Heart left ventricle (tissue), 16 donors: Measurements from ENCODE around the gene SLC7A5. TPM values are rescaled to one million over a fixed set of nuclear protein-coding genes. Genes with fewer than 3 reads are reported as not detected.

Experiments
- ATAC-seq, 4 donors: fragments of 200-7000 bp; cut with Tn5 transposase; one replicate each; pipeline ENCODE4 v1.9.1; 2020 to 2022; ENCODE audit warnings: moderate library complexity in 4 of 4, mild to moderate bottlenecking in 3 of 4, moderate number of reproducible peaks in 1 of 4
- DNase-seq, 5 donors: peaks; one replicate each; pipeline ENCODE4 v3.0.0-alpha.2; 2020
- H3K27ac ChIP-seq, 12 donors: fragments of 200-600 bp; sonication (generic) in 4 of 12; one replicate each; pipeline versions ENCODE4 v1.5.0 to v1.8.0; 2016 to 2022; ENCODE audit warnings: mild to moderate bottlenecking in 2 of 12
- H3K27me3 ChIP-seq, 9 donors: fragments of 200-600 bp; sonication (generic) in 2 of 9; one replicate each; pipeline versions ENCODE4 v1.5.1 to v1.8.0; 2016 to 2022; ENCODE audit warnings: mild to moderate bottlenecking in 3 of 9
- H3K36me3 ChIP-seq, 9 donors: fragments of 200-600 bp; sonication (generic) in 2 of 9; one replicate each; pipeline versions ENCODE4 v1.5.0 to v1.8.0; 2018 to 2022; ENCODE audit warnings: mild to moderate bottlenecking in 2 of 9
- H3K4me1 ChIP-seq, 12 donors: fragments of 200-600 bp; sonication (generic) in 4 of 12; one replicate each; pipeline versions ENCODE4 v1.5.0 to v1.8.0; 2016 to 2022; ENCODE audit warnings: mild to moderate bottlenecking in 3 of 12
- H3K4me3 ChIP-seq, 12 donors: fragments of 200-600 bp; sonication (generic) in 4 of 12; one replicate each; pipeline versions ENCODE4 v1.5.0 to v1.8.0; 2017 to 2022; ENCODE audit warnings: mild to moderate bottlenecking in 9 of 12, moderate library complexity in 4 of 12
- H3K9me3 ChIP-seq, 12 donors: fragments of 200-600 bp; sonication (generic) in 4 of 12; one replicate each; pipeline versions ENCODE4 v1.5.0 to v1.8.0; 2016 to 2022; ENCODE audit warnings: mild to moderate bottlenecking in 1 of 12
- POLR2A ChIP-seq, 2 donors: fragments of 450-650 bp; IDR thresholded peaks; one replicate each; pipeline ENCODE4 v1.6.1; 2017; ENCODE audit warnings: antibody characterized with exemption in 2 of 2, mild to moderate bottlenecking in 2 of 2, moderate library complexity in 2 of 2
- WGBS, 4 donors: extraction: QIAGEN DNeasy Blood & Tissue Kit in 2 of 4; methylation state at CpG; one replicate each; pipeline versions ENCODE4 v1.1.5 to v1.1.7; 2013 to 2018; 5-methylcytosine and 5-hydroxymethylcytosine counted together
- intact Hi-C, 10 donors: fragments of 100-400 bp; cut with DNase I; formaldehyde crosslinking; loops; one replicate each; pipeline versions ENCODE4 v1.11.1 to v1.14.2; 2022
- polyA plus RNA-seq, 2 donors: library from polyadenylated mRNA; stranded (reverse); fragments of 200-250 nt; gene quantifications; one replicate each; pipeline ENCODE4 v1.2.3, GENCODE V29; 2013
- total RNA-seq, 9 donors: library from RNA; depleted of rRNA in 2 of 9; stranded (reverse); fragments of >200 nt in 2 of 9; fragmentation: NEBNext Ultra II Directional in 3 of 9; extraction: Animal tissue kit (Norgen Biotek cat#: 25700) in 3 of 9; gene quantifications; one replicate each; pipeline versions ENCODE4 v1.1.0 to v1.2.4, GENCODE V29; 2016 to 2023
- TF ChIP-seq, protein P1 (sequence below), 12 donors: fragments of 200-600 bp; sonication (generic) in 4 of 12; IDR thresholded peaks; one replicate each; pipeline versions ENCODE4 v1.5.0 to v1.8.0; 2018 to 2022; ENCODE audit warnings: antibody characterized with exemption in 12 of 12, mild to moderate bottlenecking in 5 of 12
- donor health status: ischemic (EF 13 %, LVEDD 7.1; RV severe dilation, severe dysfunction).
- donor health status: healthy with polysubstance abuse.
- donor health status: DM: no; HTN: yes; CAD: no.
- donor health status: DM: no; HTN: no; CAD: no.
- donor health status: ischemic (EF 25% LVEDD 6.9; RV normal size, moderate dysfunction).
- donor health status: ischemic (EF 25% LVEDD 5.7; RV mildly dilated, moderate dysfunction).
- donor health status: healthy.
- donor health status: DM: yes; HTN: yes; CAD: no.
- donor health status: ischemic (EF 35%, LVEDD 5.7; RV mildly dilated, moderate dysfunction).
- donor health status: nonischemic (EF 11% LVEDD 7.7; RV severe dilation, severe dysfunction).
- donor health status: DM: yes; HTN: yes; CAD: no.
- donor health status: PGD.
- donor health status: ischemic (EF 29% LVEDD 5.4; RV normal size, mild dysfunction).
- donor health status: nonischemic (EF 23%, LVEDD 6.1; RV moderate dilation, normal function).

Gene SLC7A5
- total and polyA plus RNA-seq, 11 donors, result 1.7 to 12.2 (median 3.2) TPM

DNA sequence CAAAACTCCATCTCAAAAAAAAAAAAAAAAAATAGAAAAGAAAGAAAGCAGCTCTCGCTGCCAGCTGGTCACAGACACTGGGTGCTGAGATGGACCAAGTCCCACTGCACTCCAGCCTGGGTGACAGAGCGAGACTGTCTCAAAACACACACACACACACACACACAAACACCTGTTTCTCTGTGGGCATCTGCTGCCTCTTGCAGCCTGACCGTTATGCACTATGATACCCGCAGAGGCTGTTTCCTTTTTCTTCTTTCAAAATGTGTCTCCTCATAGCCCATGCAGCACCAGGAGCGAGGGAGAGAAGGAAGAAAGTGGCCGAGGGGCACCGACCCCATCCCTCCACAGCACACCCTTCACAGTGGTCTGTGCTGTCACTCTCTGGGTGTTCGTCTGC, 66.6 kb downstream of the SLC7A5 start:
- Histone ChIP-seq H3K27ac (no peak overlapping the region), H3K4me1 (peaks cover 0 to 14% (median 7%) of the 10 kb centered on the region in 12 donors), H3K27me3 (no peaks in the 10 kb centered on the region), H3K36me3 (no peaks in the 10 kb centered on the region), H3K9me3 (no peaks in the 10 kb centered on the region), H3K4me3 (no peak overlapping the region)
- DNase-seq, result no peak
- TF ChIP-seq, protein P1, sequence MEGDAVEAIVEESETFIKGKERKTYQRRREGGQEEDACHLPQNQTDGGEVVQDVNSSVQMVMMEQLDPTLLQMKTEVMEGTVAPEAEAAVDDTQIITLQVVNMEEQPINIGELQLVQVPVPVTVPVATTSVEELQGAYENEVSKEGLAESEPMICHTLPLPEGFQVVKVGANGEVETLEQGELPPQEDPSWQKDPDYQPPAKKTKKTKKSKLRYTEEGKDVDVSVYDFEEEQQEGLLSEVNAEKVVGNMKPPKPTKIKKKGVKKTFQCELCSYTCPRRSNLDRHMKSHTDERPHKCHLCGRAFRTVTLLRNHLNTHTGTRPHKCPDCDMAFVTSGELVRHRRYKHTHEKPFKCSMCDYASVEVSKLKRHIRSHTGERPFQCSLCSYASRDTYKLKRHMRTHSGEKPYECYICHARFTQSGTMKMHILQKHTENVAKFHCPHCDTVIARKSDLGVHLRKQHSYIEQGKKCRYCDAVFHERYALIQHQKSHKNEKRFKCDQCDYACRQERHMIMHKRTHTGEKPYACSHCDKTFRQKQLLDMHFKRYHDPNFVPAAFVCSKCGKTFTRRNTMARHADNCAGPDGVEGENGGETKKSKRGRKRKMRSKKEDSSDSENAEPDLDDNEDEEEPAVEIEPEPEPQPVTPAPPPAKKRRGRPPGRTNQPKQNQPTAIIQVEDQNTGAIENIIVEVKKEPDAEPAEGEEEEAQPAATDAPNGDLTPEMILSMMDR (IDR thresholded peaks at IDR 0.05), result no peak
- no peak for TF ChIP-seq POLR2A (IDR thresholded peaks at IDR 0.05)
- ATAC-seq, result no peak
- 80 to 86% (median 84%) methylated on average over 8 of the region's 8 CpGs for WGBS, 4 donors
- intact Hi-C loops, result no loop called here

DNA sequence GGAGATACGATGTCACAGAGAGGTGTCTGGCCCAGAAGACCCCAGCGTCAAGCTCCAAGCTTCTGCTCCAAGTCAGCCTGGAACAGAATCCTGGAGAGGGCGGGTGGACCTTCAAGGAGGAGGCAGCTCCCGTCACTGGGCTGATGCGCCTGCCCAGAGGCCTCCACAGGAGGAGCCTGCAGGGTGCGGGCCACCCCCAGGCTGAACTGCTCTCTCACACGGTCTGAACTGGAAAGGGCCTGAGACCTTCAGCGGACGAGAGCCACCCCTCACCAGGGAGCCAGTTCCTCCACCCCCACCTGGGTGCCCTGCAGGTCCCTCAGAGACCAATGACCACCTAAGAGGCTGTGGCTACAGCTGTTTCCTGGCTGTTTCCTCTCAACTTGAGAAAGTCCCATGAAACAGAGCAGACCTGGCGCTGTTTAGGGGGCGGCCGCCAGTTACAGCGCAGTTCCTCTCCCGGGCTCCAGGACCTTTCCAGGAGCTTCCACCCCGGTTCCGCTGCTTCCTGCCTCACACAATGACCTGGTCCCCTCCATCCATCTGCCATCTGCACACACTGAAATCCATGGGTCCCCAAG, 67.5 kb downstream of the SLC7A5 start:
- DNase-seq (no peak), ATAC-seq (no peak)
- Histone ChIP-seq H3K27ac (no peak overlapping the region), H3K4me3 (no peak overlapping the region), H3K4me1 (peaks cover 0 to 8% (median under 1%) of the 10 kb centered on the region in 12 donors), H3K27me3 (no peaks in the 10 kb centered on the region), H3K9me3 (no peaks in the 10 kb centered on the region), H3K36me3 (no peaks in the 10 kb centered on the region)
- TF ChIP-seq POLR2A (IDR thresholded peaks at IDR 0.05), result no peak
- TF ChIP-seq, protein P1 (IDR thresholded peaks at IDR 0.05), result no peak
- intact Hi-C loops, result no loop called here
- 75 to 89% (median 79%) methylated on average over 13 to 16 of the region's 16 CpGs for whole genome bisulfite sequencing, 4 donors

DNA sequence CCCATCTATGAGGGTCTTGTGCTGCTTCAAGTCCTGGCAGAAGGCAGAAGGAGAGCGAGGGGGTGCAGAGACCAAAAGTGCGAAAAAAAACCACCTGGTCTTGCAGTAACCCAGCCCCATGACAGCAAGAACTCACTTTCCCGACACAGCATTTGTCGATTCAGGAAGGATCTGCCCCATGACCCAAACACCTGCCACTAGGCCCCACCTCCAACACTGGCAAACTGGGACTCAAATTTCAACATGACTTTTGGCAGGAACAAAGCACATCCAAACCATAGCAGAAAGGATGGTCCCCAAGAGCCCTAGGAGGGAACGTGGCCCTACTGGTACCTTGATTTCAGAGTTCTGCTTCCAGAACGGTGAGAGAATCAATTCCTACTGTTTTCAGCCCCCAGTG, 68.8 kb downstream of the SLC7A5 start:
- Histone ChIP-seq H3K27me3 (no peaks in the 10 kb centered on the region), H3K4me1 (no peaks in the 10 kb centered on the region), H3K9me3 (no peaks in the 10 kb centered on the region), H3K36me3 (no peaks in the 10 kb centered on the region), H3K4me3 (no peak overlapping the region), H3K27ac (no peak overlapping the region)
- intact Hi-C loops, result no loop called here
- 85 to 92% (median 91%) methylated on average over 6 of the region's 6 CpGs for WGBS, 4 donors
- no peak for ATAC-seq
- TF ChIP-seq POLR2A (IDR thresholded peaks at IDR 0.05), result no peak
- TF ChIP-seq, protein P1 (IDR thresholded peaks at IDR 0.05), result no peak
- DNase-seq, result no peak

DNA sequence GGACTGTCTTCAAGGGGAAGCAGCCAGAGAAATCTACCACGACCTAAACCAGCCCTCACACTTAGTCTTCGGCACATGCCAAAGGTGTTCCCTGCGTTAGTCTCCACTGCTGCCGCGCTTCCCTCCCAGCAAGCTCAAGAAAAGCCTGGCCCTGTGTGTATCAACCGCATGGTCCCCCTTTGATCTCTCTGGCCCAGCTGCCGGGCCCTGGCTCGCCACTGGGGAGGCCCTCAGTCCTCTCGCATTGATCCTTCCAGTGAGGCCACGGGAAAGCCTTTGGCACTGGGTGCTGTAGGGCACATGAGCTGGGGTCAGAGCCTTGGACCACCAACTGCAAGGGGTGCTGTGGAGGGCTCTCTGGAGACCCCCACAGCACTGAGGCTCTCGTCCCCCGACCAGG, 74.0 kb downstream of the SLC7A5 start:
- TF ChIP-seq POLR2A (IDR thresholded peaks at IDR 0.05), result no peak
- TF ChIP-seq, protein P1 (IDR thresholded peaks at IDR 0.05), result no peak
- ATAC-seq (no peak), DNase-seq (no peak)
- intact Hi-C loops, result no loop called here
- no peaks in the 10 kb centered on the region for H3K36me3 ChIP-seq
- WGBS, 4 donors, result 78 to 84% (median 81%) methylated on average over 10 to 12 of the region's 12 CpGs
- no peak overlapping the region for H3K4me3 ChIP-seq
- H3K27ac ChIP-seq, result no peak overlapping the region
- H3K4me1 ChIP-seq, result peaks cover 0 to 5% (median 0%) of the 10 kb centered on the region in 12 donors
- no peaks in the 10 kb centered on the region for H3K27me3 ChIP-seq
- no peaks in the 10 kb centered on the region for H3K9me3 ChIP-seq
